ENCODE results near the gene CNTN4. TPM values are rescaled to one million over a fixed set of nuclear protein-coding genes. Genes with fewer than 3 reads are reported as not detected.

The CNTN4 gene
- total RNA-seq, 6 donors from 2014 or later = 1.0 to 13.5 (median 6.3) TPM

Small RNAs within 50 kb of the gene (small RNA-seq; reads per million reads assigned to genes)
- gene RF00416 (0 reads per million in 4 donors), gene RN7SKP144 (0 to 0.14 (median 0) reads per million in 4 donors)

Measured in upper lobe of left lung (tissue), 6 donors.